Measurements from ENCODE around the gene SNX20. TPM values are rescaled to one million over a fixed set of nuclear protein-coding genes. Genes with fewer than 3 reads are reported as not detected.

Gene SNX20
- total and polyA plus RNA-seq, 10 of the 15 experiments (the other 5 are each of a cell fraction or from before 2014, with no cell fraction given) = 4.6 to 30.8 (median 21.9) TPM

- no peaks in the 10 kb centered on the region for H3K9me3 ChIP-seq (replicated peaks; ENCODE audit: control insufficient read depth, insufficient read depth, low read length)
- no peak overlapping the region for H3K4me3 ChIP-seq
- CTCF ChIA-PET = interaction anchor here (0.8 to 1.6 kb wide), 7 partner anchors 101 to 397 kb away, joined by 3 to 9 read pairs (median 4); no protein-coding TSS in a partner anchor
- no peak for ATAC-seq
- no peaks in the 10 kb centered on the region for H3K79me2 ChIP-seq (ENCODE audit: control insufficient read depth, insufficient read depth, low read length)
- POLR2A ChIA-PET = interaction anchor here (0.6 kb wide), 1 partner anchor 287 kb away, joined by 6 read pairs; no protein-coding TSS in a partner anchor
- no peaks in the 10 kb centered on the region for H4K20me1 ChIP-seq (ENCODE audit: control insufficient read depth, insufficient read depth)
- no TSS peak for BruUV-seq (replicated peaks)
- H3K27me3 ChIP-seq (replicated peaks in 1 of 2; ENCODE audit: control insufficient read depth in 2 of 2, insufficient read depth in 2 of 2, low read length in 1 of 2) = no peaks in the 10 kb centered on the region; a peak in 2 of 4 replicates
- no peak for DNase-seq (ENCODE audit: low read depth, low spot score)
- WGBS (ENCODE audit: insufficient coverage, insufficient replicate concordance, low lambda C conversion rate, missing lambda C conversion rate) = 65% methylated on average over 16 of the region's 20 CpGs
- RAD21 ChIA-PET (ENCODE audit: unreplicated experiment) = interaction anchor here (0.9 to 1.2 kb wide), 5 partner anchors 22 to 621 kb away, joined by 3 to 6 read pairs (median 3); partner anchors contain the start of gene CNEP1R1
- H3K4me2 ChIP-seq (ENCODE audit: control insufficient read depth, insufficient read depth) = no peak overlapping the region
- SMC1A ChIA-PET (ENCODE audit: uncharacterized antibody, unreplicated experiment) = interaction anchor here (0.7 to 1.0 kb wide), 2 partner anchors 17 to 22 kb away, joined by 3 to 4 read pairs; no protein-coding TSS in a partner anchor
- in situ Hi-C loops (cut with MboI) = no loop called here
- no peak overlapping the region for H2AFZ ChIP-seq (ENCODE audit: control insufficient read depth, low read depth, low read length)
- H3K9ac ChIP-seq (ENCODE audit: control insufficient read depth, insufficient read depth, low read length) = no peak overlapping the region
- no peaks in the 10 kb centered on the region for H3K4me1 ChIP-seq (ENCODE audit: control insufficient read depth, insufficient read depth, low read length)
- no peak overlapping the region for H3K27ac ChIP-seq (ENCODE audit: control insufficient read depth, insufficient read depth)
- no peak for FAIRE-seq
- intact Hi-C loops (cut with micrococcal nuclease; ENCODE audit: unreplicated experiment) = no loop called here
- H3K36me3 ChIP-seq (ENCODE audit: control insufficient read depth in 2 of 2, insufficient read depth in 2 of 2, low read length in 1 of 2) = no peaks in the 10 kb centered on the region
- no peak for TF ChIP-seq SMC3 (IDR thresholded peaks at IDR 0.05; ENCODE audit: borderline replicate concordance, low read length)
- TF ChIP-seq ZNF592 (IDR thresholded peaks at IDR 0.05) = no peak
- TF ChIP-seq, protein P1, sequence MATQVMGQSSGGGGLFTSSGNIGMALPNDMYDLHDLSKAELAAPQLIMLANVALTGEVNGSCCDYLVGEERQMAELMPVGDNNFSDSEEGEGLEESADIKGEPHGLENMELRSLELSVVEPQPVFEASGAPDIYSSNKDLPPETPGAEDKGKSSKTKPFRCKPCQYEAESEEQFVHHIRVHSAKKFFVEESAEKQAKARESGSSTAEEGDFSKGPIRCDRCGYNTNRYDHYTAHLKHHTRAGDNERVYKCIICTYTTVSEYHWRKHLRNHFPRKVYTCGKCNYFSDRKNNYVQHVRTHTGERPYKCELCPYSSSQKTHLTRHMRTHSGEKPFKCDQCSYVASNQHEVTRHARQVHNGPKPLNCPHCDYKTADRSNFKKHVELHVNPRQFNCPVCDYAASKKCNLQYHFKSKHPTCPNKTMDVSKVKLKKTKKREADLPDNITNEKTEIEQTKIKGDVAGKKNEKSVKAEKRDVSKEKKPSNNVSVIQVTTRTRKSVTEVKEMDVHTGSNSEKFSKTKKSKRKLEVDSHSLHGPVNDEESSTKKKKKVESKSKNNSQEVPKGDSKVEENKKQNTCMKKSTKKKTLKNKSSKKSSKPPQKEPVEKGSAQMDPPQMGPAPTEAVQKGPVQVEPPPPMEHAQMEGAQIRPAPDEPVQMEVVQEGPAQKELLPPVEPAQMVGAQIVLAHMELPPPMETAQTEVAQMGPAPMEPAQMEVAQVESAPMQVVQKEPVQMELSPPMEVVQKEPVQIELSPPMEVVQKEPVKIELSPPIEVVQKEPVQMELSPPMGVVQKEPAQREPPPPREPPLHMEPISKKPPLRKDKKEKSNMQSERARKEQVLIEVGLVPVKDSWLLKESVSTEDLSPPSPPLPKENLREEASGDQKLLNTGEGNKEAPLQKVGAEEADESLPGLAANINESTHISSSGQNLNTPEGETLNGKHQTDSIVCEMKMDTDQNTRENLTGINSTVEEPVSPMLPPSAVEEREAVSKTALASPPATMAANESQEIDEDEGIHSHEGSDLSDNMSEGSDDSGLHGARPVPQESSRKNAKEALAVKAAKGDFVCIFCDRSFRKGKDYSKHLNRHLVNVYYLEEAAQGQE (IDR thresholded peaks at IDR 0.05; ENCODE audit: low read depth, low read length) = no peak
- no peak for TF ChIP-seq TAF1 (IDR thresholded peaks at IDR 0.05; ENCODE audit: borderline replicate concordance, low read depth, low read length)
- no peak for TF ChIP-seq NR2F1 (conservative IDR thresholded peaks at IDR 0.05)
- no peak for TF ChIP-seq RB1 (IDR thresholded peaks at IDR 0.05; ENCODE audit: borderline replicate concordance)
- TF ChIP-seq, protein P2, sequence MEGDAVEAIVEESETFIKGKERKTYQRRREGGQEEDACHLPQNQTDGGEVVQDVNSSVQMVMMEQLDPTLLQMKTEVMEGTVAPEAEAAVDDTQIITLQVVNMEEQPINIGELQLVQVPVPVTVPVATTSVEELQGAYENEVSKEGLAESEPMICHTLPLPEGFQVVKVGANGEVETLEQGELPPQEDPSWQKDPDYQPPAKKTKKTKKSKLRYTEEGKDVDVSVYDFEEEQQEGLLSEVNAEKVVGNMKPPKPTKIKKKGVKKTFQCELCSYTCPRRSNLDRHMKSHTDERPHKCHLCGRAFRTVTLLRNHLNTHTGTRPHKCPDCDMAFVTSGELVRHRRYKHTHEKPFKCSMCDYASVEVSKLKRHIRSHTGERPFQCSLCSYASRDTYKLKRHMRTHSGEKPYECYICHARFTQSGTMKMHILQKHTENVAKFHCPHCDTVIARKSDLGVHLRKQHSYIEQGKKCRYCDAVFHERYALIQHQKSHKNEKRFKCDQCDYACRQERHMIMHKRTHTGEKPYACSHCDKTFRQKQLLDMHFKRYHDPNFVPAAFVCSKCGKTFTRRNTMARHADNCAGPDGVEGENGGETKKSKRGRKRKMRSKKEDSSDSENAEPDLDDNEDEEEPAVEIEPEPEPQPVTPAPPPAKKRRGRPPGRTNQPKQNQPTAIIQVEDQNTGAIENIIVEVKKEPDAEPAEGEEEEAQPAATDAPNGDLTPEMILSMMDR (IDR thresholded peaks at IDR 0.05 in 2 of 3, conservative IDR thresholded peaks at IDR 0.05 in 1 of 3; ENCODE audit: control insufficient read depth in 2 of 3, extremely low read depth in 1 of 3, insufficient read depth in 1 of 3, low read depth in 3 of 3, low read length in 3 of 3) = no peak
- no peak for TF ChIP-seq ASH2L (IDR thresholded peaks at IDR 0.05; ENCODE audit: borderline replicate concordance, low read depth)
- TF ChIP-seq BACH1 (IDR thresholded peaks at IDR 0.05; ENCODE audit: borderline replicate concordance) = no peak
- no peak for TF ChIP-seq ZNF217 (IDR thresholded peaks at IDR 0.05)
Measured at GRCh38 chr16:50645563-50646220, 35.4 kb downstream of the SNX20 start.

All from GM12878 (cell line).